HepG2 (cell line): ENCODE measurements around the gene DAO. TPM values are rescaled to one million over a fixed set of nuclear protein-coding genes. Genes with fewer than 3 reads are reported as not detected.

Experiments used
- BRCA1 ChIP-seq: sonication (generic); formaldehyde crosslinking; IDR thresholded peaks from 2 replicates; pipeline ENCODE4 v1.4.0; 2020; ENCODE audit warnings: missing genetic modification reagents
- CBFB ChIP-seq: sonication (generic); formaldehyde crosslinking; IDR thresholded peaks from 2 replicates; pipeline ENCODE4 v1.4.0; 2020; ENCODE audit warnings: missing genetic modification reagents
- CREM ChIP-seq, 2 experiments: sonication (generic) in 1 of 2; formaldehyde crosslinking in 1 of 2; IDR thresholded peaks; 2 replicates each; pipeline versions ENCODE4 v1.4.0 to v1.6.1; 2016 to 2020; ENCODE audit warnings: antibody characterized with exemption in 1 of 2, mild to moderate bottlenecking in 1 of 2, missing genetic modification reagents in 1 of 2
- HIVEP1 ChIP-seq: sonication (generic); formaldehyde crosslinking; IDR thresholded peaks from 2 replicates; pipeline ENCODE4 v1.4.0; 2020; ENCODE audit warnings: mild to moderate bottlenecking, missing genetic modification reagents
- HOXA3 ChIP-seq: sonication (generic); formaldehyde crosslinking; IDR thresholded peaks from 2 replicates; pipeline ENCODE4 v1.5.0; 2020; ENCODE audit warnings: missing genetic modification reagents
- RELA ChIP-seq: sonication (generic); formaldehyde crosslinking; IDR thresholded peaks from 2 replicates; pipeline ENCODE4 v1.4.0; 2020; ENCODE audit warnings: missing genetic modification reagents
- SMAD9 ChIP-seq: sonication (generic); formaldehyde crosslinking; IDR thresholded peaks from 2 replicates; pipeline ENCODE4 v1.5.1; 2020; ENCODE audit warnings: mild to moderate bottlenecking, missing genetic modification reagents
- SRY ChIP-seq: sonication (generic); formaldehyde crosslinking; IDR thresholded peaks from 2 replicates; pipeline ENCODE4 v1.8.0; 2022; ENCODE audit warnings: mild to moderate bottlenecking, missing genetic modification reagents
- TRIM24 ChIP-seq: sonication (generic); formaldehyde crosslinking; IDR thresholded peaks from 2 replicates; pipeline ENCODE4 v1.8.0; 2022; ENCODE audit warnings: mild to moderate bottlenecking, missing genetic modification reagents
- ZFYVE20 ChIP-seq: sonication (generic); formaldehyde crosslinking; IDR thresholded peaks from 2 replicates; pipeline ENCODE4 v1.8.0; 2023; ENCODE audit warnings: low read depth, mild to moderate bottlenecking, moderate library complexity, missing genetic modification reagents, borderline replicate concordance
- ZNF724P ChIP-seq: sonication (generic); formaldehyde crosslinking; IDR thresholded peaks from 2 replicates; pipeline ENCODE4 v1.8.0; 2022; ENCODE audit warnings: missing genetic modification reagents, borderline replicate concordance
- polyA plus RNA-seq, 8 experiments: library from polyadenylated mRNA; depleted of rRNA in 3 of 8; stranded (reverse) in 7 of 8; unstranded in 1 of 8; fragments of >200 nt; fragmentation: Illumina TruSeq in 4 of 8; extraction: Trizol in 4 of 8; gene quantifications; 2 replicates each; pipeline versions ENCODE4 v1.2.1 to v1.2.3, GENCODE V29; 2011 to 2016; ENCODE audit warnings: low read depth in 4 of 8, missing spikeins in 1 of 8, mixed read lengths in 1 of 8; ENCODE audit not compliant: insufficient read depth in 1 of 8
- total RNA-seq, 5 experiments: library from RNA; depleted of rRNA; stranded (reverse); fragments of >200 nt; fragmentation: Illumina TruSeq; extraction: Trizol; gene quantifications; 2 replicates each; pipeline ENCODE4 v1.2.3, GENCODE V29; 2016; ENCODE audit warnings: low read depth in 1 of 5
- TF ChIP-seq, protein P1 (sequence below): sonication (generic); formaldehyde crosslinking; IDR thresholded peaks from 2 replicates; pipeline ENCODE4 v1.5.1; 2020; ENCODE audit warnings: mild to moderate bottlenecking, missing genetic modification reagents, borderline replicate concordance
- TF ChIP-seq, protein P2 (sequence below): sonication (generic); formaldehyde crosslinking; IDR thresholded peaks from 2 replicates; pipeline ENCODE4 v1.4.0; 2020; ENCODE audit warnings: mild to moderate bottlenecking, missing genetic modification reagents
- TF ChIP-seq, protein P3 (sequence below): sonication (generic); formaldehyde crosslinking; IDR thresholded peaks from 2 replicates; pipeline ENCODE4 v1.9.0; 2021; ENCODE audit warnings: missing genetic modification reagents, borderline replicate concordance
- TF ChIP-seq, protein P4 (sequence below): sonication (generic); formaldehyde crosslinking; IDR thresholded peaks from 2 replicates; pipeline ENCODE4 v1.9.0; 2021; ENCODE audit warnings: missing genetic modification reagents, mild to moderate bottlenecking, borderline replicate concordance
- TF ChIP-seq, protein P5 (sequence below): sonication (generic); formaldehyde crosslinking; IDR thresholded peaks from 2 replicates; pipeline ENCODE4 v1.5.0; 2020; ENCODE audit warnings: mild to moderate bottlenecking, missing genetic modification reagents

DAO gene
- total and polyA plus RNA-seq, 2 of the 13 experiments (the other 11 are each of a cell fraction or from before 2014, with no cell fraction given) = 0.34 to 0.82 TPM

DNA sequence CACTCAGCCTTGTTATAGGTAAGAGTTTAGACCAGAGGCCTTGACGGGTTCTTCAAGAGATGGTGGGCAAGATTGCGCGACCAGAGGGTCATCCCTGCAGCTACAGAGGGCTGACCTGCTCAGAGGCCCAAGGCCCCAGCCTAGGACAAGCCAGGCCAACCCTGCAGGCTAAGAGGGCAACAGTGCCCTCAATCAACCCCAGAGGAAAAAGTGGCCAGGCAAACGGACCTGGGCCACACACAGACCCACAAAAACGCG is 23.8 kb upstream of the DAO start (continued):
- TF ChIP-seq, protein P1, sequence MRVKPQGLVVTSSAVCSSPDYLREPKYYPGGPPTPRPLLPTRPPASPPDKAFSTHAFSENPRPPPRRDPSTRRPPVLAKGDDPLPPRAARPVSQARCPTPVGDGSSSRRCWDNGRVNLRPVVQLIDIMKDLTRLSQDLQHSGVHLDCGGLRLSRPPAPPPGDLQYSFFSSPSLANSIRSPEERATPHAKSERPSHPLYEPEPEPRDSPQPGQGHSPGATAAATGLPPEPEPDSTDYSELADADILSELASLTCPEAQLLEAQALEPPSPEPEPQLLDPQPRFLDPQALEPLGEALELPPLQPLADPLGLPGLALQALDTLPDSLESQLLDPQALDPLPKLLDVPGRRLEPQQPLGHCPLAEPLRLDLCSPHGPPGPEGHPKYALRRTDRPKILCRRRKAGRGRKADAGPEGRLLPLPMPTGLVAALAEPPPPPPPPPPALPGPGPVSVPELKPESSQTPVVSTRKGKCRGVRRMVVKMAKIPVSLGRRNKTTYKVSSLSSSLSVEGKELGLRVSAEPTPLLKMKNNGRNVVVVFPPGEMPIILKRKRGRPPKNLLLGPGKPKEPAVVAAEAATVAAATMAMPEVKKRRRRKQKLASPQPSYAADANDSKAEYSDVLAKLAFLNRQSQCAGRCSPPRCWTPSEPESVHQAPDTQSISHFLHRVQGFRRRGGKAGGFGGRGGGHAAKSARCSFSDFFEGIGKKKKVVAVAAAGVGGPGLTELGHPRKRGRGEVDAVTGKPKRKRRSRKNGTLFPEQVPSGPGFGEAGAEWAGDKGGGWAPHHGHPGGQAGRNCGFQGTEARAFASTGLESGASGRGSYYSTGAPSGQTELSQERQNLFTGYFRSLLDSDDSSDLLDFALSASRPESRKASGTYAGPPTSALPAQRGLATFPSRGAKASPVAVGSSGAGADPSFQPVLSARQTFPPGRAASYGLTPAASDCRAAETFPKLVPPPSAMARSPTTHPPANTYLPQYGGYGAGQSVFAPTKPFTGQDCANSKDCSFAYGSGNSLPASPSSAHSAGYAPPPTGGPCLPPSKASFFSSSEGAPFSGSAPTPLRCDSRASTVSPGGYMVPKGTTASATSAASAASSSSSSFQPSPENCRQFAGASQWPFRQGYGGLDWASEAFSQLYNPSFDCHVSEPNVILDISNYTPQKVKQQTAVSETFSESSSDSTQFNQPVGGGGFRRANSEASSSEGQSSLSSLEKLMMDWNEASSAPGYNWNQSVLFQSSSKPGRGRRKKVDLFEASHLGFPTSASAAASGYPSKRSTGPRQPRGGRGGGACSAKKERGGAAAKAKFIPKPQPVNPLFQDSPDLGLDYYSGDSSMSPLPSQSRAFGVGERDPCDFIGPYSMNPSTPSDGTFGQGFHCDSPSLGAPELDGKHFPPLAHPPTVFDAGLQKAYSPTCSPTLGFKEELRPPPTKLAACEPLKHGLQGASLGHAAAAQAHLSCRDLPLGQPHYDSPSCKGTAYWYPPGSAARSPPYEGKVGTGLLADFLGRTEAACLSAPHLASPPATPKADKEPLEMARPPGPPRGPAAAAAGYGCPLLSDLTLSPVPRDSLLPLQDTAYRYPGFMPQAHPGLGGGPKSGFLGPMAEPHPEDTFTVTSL (CRISPR knock-in tag) = no peak
- TF ChIP-seq ZFYVE20 (no peak), CREM (IDR thresholded peaks at IDR 0.05) (no peak), CREM (CRISPR knock-in tag; IDR thresholded peaks at IDR 0.05) (no peak), CBFB (CRISPR knock-in tag) (no peak), BRCA1 (CRISPR knock-in tag) (0 out of 2 replicates have a peak, but pooled peaks have one; percentile 50), SRY (CRISPR knock-in tag) (no peak), HOXA3 (CRISPR knock-in tag) (peak; percentile 9; the same call in 1 of the 2 replicates), HIVEP1 (CRISPR knock-in tag) (no peak), RELA (CRISPR knock-in tag) (no peak), TRIM24 (CRISPR knock-in tag) (no peak), SMAD9 (CRISPR knock-in tag) (no peak), ZNF724P (no peak)
- TF ChIP-seq, protein P2, sequence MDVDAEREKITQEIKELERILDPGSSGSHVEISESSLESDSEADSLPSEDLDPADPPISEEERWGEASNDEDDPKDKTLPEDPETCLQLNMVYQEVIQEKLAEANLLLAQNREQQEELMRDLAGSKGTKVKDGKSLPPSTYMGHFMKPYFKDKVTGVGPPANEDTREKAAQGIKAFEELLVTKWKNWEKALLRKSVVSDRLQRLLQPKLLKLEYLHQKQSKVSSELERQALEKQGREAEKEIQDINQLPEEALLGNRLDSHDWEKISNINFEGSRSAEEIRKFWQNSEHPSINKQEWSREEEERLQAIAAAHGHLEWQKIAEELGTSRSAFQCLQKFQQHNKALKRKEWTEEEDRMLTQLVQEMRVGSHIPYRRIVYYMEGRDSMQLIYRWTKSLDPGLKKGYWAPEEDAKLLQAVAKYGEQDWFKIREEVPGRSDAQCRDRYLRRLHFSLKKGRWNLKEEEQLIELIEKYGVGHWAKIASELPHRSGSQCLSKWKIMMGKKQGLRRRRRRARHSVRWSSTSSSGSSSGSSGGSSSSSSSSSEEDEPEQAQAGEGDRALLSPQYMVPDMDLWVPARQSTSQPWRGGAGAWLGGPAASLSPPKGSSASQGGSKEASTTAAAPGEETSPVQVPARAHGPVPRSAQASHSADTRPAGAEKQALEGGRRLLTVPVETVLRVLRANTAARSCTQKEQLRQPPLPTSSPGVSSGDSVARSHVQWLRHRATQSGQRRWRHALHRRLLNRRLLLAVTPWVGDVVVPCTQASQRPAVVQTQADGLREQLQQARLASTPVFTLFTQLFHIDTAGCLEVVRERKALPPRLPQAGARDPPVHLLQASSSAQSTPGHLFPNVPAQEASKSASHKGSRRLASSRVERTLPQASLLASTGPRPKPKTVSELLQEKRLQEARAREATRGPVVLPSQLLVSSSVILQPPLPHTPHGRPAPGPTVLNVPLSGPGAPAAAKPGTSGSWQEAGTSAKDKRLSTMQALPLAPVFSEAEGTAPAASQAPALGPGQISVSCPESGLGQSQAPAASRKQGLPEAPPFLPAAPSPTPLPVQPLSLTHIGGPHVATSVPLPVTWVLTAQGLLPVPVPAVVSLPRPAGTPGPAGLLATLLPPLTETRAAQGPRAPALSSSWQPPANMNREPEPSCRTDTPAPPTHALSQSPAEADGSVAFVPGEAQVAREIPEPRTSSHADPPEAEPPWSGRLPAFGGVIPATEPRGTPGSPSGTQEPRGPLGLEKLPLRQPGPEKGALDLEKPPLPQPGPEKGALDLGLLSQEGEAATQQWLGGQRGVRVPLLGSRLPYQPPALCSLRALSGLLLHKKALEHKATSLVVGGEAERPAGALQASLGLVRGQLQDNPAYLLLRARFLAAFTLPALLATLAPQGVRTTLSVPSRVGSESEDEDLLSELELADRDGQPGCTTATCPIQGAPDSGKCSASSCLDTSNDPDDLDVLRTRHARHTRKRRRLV = no peak
- TF ChIP-seq, protein P3, sequence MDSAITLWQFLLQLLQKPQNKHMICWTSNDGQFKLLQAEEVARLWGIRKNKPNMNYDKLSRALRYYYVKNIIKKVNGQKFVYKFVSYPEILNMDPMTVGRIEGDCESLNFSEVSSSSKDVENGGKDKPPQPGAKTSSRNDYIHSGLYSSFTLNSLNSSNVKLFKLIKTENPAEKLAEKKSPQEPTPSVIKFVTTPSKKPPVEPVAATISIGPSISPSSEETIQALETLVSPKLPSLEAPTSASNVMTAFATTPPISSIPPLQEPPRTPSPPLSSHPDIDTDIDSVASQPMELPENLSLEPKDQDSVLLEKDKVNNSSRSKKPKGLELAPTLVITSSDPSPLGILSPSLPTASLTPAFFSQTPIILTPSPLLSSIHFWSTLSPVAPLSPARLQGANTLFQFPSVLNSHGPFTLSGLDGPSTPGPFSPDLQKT (CRISPR knock-in tag) = no peak
- TF ChIP-seq, protein P4, sequence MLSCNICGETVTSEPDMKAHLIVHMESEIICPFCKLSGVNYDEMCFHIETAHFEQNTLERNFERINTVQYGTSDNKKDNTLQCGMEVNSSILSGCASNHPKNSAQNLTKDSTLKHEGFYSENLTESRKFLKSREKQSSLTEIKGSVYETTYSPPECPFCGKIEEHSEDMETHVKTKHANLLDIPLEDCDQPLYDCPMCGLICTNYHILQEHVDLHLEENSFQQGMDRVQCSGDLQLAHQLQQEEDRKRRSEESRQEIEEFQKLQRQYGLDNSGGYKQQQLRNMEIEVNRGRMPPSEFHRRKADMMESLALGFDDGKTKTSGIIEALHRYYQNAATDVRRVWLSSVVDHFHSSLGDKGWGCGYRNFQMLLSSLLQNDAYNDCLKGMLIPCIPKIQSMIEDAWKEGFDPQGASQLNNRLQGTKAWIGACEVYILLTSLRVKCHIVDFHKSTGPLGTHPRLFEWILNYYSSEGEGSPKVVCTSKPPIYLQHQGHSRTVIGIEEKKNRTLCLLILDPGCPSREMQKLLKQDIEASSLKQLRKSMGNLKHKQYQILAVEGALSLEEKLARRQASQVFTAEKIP = no peak
- TF ChIP-seq, protein P5, sequence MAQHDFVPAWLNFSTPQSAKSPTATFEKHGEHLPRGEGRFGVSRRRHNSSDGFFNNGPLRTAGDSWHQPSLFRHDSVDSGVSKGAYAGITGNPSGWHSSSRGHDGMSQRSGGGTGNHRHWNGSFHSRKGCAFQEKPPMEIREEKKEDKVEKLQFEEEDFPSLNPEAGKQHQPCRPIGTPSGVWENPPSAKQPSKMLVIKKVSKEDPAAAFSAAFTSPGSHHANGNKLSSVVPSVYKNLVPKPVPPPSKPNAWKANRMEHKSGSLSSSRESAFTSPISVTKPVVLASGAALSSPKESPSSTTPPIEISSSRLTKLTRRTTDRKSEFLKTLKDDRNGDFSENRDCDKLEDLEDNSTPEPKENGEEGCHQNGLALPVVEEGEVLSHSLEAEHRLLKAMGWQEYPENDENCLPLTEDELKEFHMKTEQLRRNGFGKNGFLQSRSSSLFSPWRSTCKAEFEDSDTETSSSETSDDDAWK (CRISPR knock-in tag) = no peak
